Measurements from ENCODE around the gene CYTH3. TPM values are rescaled to one million over a fixed set of nuclear protein-coding genes. Genes with fewer than 3 reads are reported as not detected.

The CYTH3 gene
- total and polyA plus RNA-seq, 9 of the 15 experiments (the other 6 are each of a cell fraction or from before 2014, with no cell fraction given), result 0.25 to 15.2 (median 11.4) TPM

GRCh38 chr7:6158424-6159096 is 113.9 kb downstream of the CYTH3 start:
- peaks cover 90% of the 10 kb centered on the region for H3K36me3 ChIP-seq (ENCODE audit: control insufficient read depth, insufficient read depth, low read length)
- FAIRE-seq (no peak), ATAC-seq (no peak), DNase-seq (ENCODE audit: extremely low read depth in 1 of 4, low spot score in 3 of 4) (no peak)
- no peaks in the 10 kb centered on the region for H3K9me1 ChIP-seq (ENCODE audit: control insufficient read depth, insufficient read depth, low read length)
- H3K4me1 ChIP-seq (replicated peaks in 1 of 2; ENCODE audit: control insufficient read depth in 2 of 2, insufficient read depth in 2 of 2, low read length in 2 of 2), result 0 out of 5 replicates have a peak, but pooled peaks cover 0 to 3% of the 10 kb centered on the region in 2 experiments
- TF ChIP-seq POLR2G (IDR thresholded peaks at IDR 0.05; ENCODE audit: low read depth, low read length) (0 out of 2 replicates have a peak, but pooled peaks have one; percentile 28), TCF3 (CRISPR knock-in tag; IDR thresholded peaks at IDR 0.05) (no peak)
- no peak overlapping the region for H3K4me2 ChIP-seq (ENCODE audit: insufficient read depth, low read length)
- no TSS peak for BruUV-seq (replicated peaks)
- H4K20me1 ChIP-seq (replicated peaks; ENCODE audit: control insufficient read depth, insufficient read depth, low read length), result 0 out of 2 replicates have a peak, but pooled peaks cover 8% of the 10 kb centered on the region
- H3K27me3 ChIP-seq (ENCODE audit: control insufficient read depth in 2 of 2, insufficient read depth in 2 of 2, low read length in 2 of 2), result no peaks in the 10 kb centered on the region
- ChIA-PET CTCF (ENCODE audit: low intra/inter-chr PET ratio) (no interaction called here), POLR2A (interaction anchor here (0.6 to 1.0 kb wide), 2 partner anchors 11 to 457 kb away, joined by 3 to 4 read pairs; no protein-coding TSS in a partner anchor)
- peak overlapping the region in 1 of 2 experiments; percentile 33; a peak in 1 of 4 replicates for H3K9ac ChIP-seq (ENCODE audit: insufficient read depth in 1 of 2, low read depth in 2 of 2, low read length in 2 of 2)
- no peaks in the 10 kb centered on the region for H3K9me3 ChIP-seq (replicated peaks; ENCODE audit: control insufficient read depth, insufficient read depth, low read depth, low read length)
- in situ Hi-C loops (cut with MboI), result no loop called here
- H2AFZ ChIP-seq (ENCODE audit: low read depth, low read length), result no peak overlapping the region
- intact Hi-C loops (cut with micrococcal nuclease), result no loop called here
- no peak overlapping the region for H3K4me3 ChIP-seq
- no peaks in the 10 kb centered on the region for H3K79me2 ChIP-seq (ENCODE audit: control insufficient read depth, insufficient read depth, low read length)
- 90% methylated on average over 26 of the region's 29 CpGs for WGBS (ENCODE audit: insufficient coverage, low coverage, missing lambda C conversion rate)
- H3K27ac ChIP-seq (ENCODE audit: extremely low read depth, low read depth, low read length), result no peak overlapping the region

GRCh38 chr7:6157685-6158423 is 114.6 kb downstream of the CYTH3 start:
- ChIA-PET CTCF (ENCODE audit: low intra/inter-chr PET ratio) (no interaction called here), POLR2A (interaction anchor here (0.6 to 1.0 kb wide), 2 partner anchors 11 to 458 kb away, joined by 3 to 4 read pairs; no protein-coding TSS in a partner anchor)
- FAIRE-seq (no peak), ATAC-seq (no peak), DNase-seq (ENCODE audit: extremely low read depth in 1 of 4, low spot score in 3 of 4) (no peak)
- 0 out of 2 replicates have a peak, but pooled peaks cover 8% of the 10 kb centered on the region for H4K20me1 ChIP-seq (replicated peaks; ENCODE audit: control insufficient read depth, insufficient read depth, low read length)
- no peak overlapping the region for H2AFZ ChIP-seq (ENCODE audit: low read depth, low read length)
- no peak overlapping the region for H3K4me3 ChIP-seq
- no peak overlapping the region for H3K4me2 ChIP-seq (ENCODE audit: insufficient read depth, low read length)
- in situ Hi-C loops (cut with MboI), result no loop called here
- peaks cover 91% of the 10 kb centered on the region for H3K36me3 ChIP-seq (ENCODE audit: control insufficient read depth, insufficient read depth, low read length)
- H3K9me1 ChIP-seq (ENCODE audit: control insufficient read depth, insufficient read depth, low read length), result no peaks in the 10 kb centered on the region
- H3K9me3 ChIP-seq (replicated peaks; ENCODE audit: control insufficient read depth, insufficient read depth, low read depth, low read length), result no peaks in the 10 kb centered on the region
- no peak overlapping the region for H3K27ac ChIP-seq (ENCODE audit: extremely low read depth, low read depth, low read length)
- 91% methylated on average over 27 of the region's 28 CpGs for WGBS (ENCODE audit: insufficient coverage, low coverage, missing lambda C conversion rate)
- intact Hi-C loops (cut with micrococcal nuclease), result no loop called here
- no peak overlapping the region; a peak in 1 of 4 replicates for H3K9ac ChIP-seq (ENCODE audit: insufficient read depth in 1 of 2, low read depth in 2 of 2, low read length in 2 of 2)
- BruUV-seq (replicated peaks), result no TSS peak
- H3K4me1 ChIP-seq (replicated peaks in 1 of 2; ENCODE audit: control insufficient read depth in 2 of 2, insufficient read depth in 2 of 2, low read length in 2 of 2), result no peaks in the 10 kb centered on the region
- H3K27me3 ChIP-seq (ENCODE audit: control insufficient read depth in 2 of 2, insufficient read depth in 2 of 2, low read length in 2 of 2), result no peaks in the 10 kb centered on the region
- no peaks in the 10 kb centered on the region for H3K79me2 ChIP-seq (ENCODE audit: control insufficient read depth, insufficient read depth, low read length)
- TF ChIP-seq ZFP30 (CRISPR knock-in tag; IDR thresholded peaks at IDR 0.05; ENCODE audit: borderline replicate concordance), result no peak
- no peak for TF ChIP-seq ZBTB26 (CRISPR knock-in tag; IDR thresholded peaks at IDR 0.05)
- peak; percentile 40; the same call in 1 of the 2 replicates for TF ChIP-seq POLR2G (IDR thresholded peaks at IDR 0.05; ENCODE audit: low read depth, low read length)
- TF ChIP-seq ZNF592 (IDR thresholded peaks at IDR 0.05), result no peak
- TF ChIP-seq FOXP1 (CRISPR knock-in tag; IDR thresholded peaks at IDR 0.05), result no peak
- no peak for TF ChIP-seq NCOA1 (IDR thresholded peaks at IDR 0.05; ENCODE audit: low read depth)
- TF ChIP-seq SUPT5H (IDR thresholded peaks at IDR 0.05), result 0 out of 2 replicates have a peak, but pooled peaks have one; percentile 9

All from K562 (cell line).